ENCODE results near the gene GFRA1.

DNA sequence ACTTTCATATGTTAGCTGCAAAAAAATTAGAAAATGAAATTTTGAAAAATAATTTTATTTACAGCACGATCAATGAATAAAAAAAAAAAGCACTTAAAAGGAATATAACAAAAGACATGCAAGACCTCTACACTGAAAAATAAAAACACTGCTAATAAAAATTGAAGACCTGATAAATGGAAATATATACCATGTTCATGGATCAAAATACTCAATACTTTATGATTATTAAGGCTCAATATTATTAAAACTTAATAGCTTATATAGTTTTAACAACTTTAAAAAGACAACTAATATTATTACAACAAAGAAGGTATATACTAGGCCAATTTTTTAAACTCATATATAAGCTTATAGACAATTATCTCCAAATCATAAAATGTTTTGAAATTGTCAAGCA, 143.0 kb downstream of the GFRA1 start:
- TF ChIP-seq, protein P1, sequence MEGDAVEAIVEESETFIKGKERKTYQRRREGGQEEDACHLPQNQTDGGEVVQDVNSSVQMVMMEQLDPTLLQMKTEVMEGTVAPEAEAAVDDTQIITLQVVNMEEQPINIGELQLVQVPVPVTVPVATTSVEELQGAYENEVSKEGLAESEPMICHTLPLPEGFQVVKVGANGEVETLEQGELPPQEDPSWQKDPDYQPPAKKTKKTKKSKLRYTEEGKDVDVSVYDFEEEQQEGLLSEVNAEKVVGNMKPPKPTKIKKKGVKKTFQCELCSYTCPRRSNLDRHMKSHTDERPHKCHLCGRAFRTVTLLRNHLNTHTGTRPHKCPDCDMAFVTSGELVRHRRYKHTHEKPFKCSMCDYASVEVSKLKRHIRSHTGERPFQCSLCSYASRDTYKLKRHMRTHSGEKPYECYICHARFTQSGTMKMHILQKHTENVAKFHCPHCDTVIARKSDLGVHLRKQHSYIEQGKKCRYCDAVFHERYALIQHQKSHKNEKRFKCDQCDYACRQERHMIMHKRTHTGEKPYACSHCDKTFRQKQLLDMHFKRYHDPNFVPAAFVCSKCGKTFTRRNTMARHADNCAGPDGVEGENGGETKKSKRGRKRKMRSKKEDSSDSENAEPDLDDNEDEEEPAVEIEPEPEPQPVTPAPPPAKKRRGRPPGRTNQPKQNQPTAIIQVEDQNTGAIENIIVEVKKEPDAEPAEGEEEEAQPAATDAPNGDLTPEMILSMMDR (IDR thresholded peaks at IDR 0.05; ENCODE audit: low read depth, low read length) = no peak
- no peak for TF ChIP-seq POLR2A (IDR thresholded peaks at IDR 0.05; ENCODE audit: extremely low read depth, insufficient read length)

Measured in NB4 (cell line).